ENCODE results near the gene SYAP1.
"Not testable (repeated sequence)": the region's sequence is repeated elsewhere in the genome, so short reads cannot be mapped to it uniquely, and the experiment has no call there.

GRCh38 chrX:16779815-16780214, 60.4 kb downstream of the SYAP1 start:
- TF ChIP-seq POLR2A, EP300 (IDR thresholded peaks at IDR 0.05): not testable (repeated sequence)
- TF ChIP-seq, protein P1, sequence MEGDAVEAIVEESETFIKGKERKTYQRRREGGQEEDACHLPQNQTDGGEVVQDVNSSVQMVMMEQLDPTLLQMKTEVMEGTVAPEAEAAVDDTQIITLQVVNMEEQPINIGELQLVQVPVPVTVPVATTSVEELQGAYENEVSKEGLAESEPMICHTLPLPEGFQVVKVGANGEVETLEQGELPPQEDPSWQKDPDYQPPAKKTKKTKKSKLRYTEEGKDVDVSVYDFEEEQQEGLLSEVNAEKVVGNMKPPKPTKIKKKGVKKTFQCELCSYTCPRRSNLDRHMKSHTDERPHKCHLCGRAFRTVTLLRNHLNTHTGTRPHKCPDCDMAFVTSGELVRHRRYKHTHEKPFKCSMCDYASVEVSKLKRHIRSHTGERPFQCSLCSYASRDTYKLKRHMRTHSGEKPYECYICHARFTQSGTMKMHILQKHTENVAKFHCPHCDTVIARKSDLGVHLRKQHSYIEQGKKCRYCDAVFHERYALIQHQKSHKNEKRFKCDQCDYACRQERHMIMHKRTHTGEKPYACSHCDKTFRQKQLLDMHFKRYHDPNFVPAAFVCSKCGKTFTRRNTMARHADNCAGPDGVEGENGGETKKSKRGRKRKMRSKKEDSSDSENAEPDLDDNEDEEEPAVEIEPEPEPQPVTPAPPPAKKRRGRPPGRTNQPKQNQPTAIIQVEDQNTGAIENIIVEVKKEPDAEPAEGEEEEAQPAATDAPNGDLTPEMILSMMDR (IDR thresholded peaks at IDR 0.05), result not testable (repeated sequence)
